GM21390 (cell line): ENCODE results near the gene RNF40.

Source experiments
- ATAC-seq: cut with Tn5 transposase; IDR thresholded peaks from one replicate; pipeline ENCODE4 v1.9.1; 2021; ENCODE audit not compliant: unreplicated experiment

The RNF40 gene

DNA sequence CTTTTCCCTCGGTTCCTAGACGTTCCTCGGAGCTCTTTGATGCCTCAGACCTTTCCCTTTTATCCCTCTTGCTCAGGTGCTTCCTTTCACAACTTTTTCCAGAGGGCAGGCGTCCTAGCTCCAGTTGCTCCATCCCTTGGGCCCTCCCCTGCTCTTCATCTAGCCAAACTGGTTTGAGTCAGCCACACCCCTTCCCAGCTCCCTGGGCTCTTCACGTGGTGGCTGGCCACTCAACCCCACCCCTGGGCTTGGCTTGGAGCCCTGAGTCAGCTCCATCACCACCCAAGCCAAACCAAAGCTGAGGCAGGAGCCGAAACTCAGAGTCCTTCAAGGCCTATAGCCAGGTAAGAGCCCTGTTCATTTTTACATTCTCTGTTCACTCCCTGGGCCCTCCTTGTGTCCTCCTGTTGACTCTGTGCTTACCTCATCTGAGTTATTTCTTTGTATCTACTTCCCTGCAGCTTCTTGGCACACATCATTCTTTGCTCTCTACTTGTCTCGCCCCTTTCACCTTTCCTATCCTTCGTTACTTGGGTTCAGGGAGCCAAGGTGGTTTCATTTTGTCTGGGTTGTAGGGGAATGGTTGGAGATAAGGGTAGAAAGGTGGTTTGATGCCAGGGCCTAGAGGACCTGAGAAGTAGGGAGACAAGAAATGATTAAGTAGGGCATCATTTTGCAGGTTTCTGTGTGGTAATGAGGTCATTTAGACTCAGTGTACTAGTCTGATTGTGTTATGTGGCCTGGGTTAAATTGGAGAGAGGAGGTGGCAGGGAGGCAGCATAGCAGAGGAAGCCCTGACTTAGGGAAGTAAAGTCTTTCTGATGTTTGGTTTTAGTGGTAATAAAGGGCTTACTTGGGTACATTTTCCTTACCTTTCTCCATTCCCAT is 21.5 kb upstream of the RNF40 start:
- no peak for ATAC-seq

DNA sequence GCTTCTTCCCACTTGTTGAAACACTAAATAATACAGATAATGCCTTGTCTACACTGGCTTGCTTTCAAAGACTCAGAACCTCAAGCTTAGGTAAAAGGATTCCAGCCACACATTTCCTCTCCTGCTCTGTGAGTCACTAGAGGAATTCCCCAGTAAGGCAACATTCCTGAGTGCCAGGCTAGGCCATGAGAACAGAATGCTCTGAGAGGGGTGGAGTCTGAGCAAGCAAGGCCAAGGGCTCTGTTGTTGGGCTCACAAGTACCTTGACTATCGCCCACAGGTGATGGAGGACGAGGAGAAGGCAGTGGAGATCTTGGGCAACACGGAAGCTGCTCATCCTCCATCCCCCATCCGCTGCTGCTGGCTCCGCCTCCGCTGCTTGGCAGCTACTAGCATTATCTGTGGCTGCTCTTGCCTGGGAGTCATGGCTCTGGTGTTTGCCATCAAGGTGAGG is 20.6 kb upstream of the RNF40 start:
- no peak for ATAC-seq

DNA sequence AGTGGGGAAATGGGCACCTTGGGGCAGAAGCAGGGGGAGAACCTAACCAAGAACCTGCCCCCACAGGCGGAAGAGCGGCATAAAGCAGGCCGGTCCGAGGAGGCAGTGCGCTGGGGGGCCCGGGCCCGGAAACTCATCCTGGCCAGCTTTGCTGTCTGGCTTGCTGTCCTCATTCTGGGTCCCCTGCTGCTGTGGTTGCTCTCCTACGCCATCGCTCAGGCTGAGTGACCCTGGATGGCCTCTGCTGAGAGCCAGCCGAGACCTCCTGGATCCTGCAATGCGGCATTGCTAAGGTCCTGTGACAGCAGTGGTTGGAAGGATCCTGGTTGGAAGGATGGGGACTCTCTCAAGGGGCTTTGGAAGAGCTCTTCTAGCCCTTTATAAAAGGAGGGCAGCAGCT is 18.4 kb upstream of the RNF40 start:
- ATAC-seq = no peak

DNA sequence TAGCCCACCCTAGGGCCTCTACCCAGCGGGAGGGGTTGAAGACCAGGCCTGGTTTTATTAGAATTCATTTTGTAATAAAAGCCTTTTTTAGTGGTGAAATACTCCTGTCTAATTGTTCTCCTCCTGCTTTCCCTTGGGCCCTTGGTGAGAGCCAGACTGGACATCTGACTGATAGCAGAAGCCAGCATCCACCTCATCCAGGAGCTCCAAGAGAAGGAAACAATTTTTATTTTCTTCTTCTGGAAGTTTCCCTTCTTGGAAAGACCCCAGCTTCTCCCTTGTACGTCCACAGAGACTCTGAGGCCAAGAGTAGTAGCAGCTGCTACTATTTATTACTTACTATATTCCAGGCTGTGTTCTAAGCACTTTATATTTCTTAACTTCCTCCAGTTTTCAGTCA is 17.9 kb upstream of the RNF40 start:
- no peak for ATAC-seq

- no peak for ATAC-seq
Observed at GRCh38 chr16:30745082-30745481, 17.0 kb upstream of the RNF40 start.

GRCh38 chr16:30746638-30747175 is 15.4 kb upstream of the RNF40 start:
- no peak for ATAC-seq

DNA sequence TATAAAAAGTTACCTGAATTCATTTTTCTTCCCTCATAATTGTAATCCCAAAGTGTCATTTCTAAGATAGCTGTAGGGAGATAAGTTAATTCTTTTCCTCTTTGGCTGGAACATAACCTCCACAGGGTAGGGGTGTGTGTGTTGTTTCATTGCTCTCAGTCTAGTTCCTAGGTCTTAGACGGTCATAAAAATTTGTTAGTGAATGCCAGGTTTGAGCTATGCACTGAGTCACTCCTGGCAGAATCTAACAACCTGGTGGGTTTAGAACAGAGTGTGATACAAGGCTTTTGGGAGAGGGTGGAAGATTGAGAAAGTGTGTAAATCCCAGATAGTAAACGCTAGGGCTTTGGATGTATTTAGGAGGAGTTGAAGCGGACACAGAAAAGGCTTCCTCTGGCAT is 14.8 kb upstream of the RNF40 start:
- no peak for ATAC-seq

DNA sequence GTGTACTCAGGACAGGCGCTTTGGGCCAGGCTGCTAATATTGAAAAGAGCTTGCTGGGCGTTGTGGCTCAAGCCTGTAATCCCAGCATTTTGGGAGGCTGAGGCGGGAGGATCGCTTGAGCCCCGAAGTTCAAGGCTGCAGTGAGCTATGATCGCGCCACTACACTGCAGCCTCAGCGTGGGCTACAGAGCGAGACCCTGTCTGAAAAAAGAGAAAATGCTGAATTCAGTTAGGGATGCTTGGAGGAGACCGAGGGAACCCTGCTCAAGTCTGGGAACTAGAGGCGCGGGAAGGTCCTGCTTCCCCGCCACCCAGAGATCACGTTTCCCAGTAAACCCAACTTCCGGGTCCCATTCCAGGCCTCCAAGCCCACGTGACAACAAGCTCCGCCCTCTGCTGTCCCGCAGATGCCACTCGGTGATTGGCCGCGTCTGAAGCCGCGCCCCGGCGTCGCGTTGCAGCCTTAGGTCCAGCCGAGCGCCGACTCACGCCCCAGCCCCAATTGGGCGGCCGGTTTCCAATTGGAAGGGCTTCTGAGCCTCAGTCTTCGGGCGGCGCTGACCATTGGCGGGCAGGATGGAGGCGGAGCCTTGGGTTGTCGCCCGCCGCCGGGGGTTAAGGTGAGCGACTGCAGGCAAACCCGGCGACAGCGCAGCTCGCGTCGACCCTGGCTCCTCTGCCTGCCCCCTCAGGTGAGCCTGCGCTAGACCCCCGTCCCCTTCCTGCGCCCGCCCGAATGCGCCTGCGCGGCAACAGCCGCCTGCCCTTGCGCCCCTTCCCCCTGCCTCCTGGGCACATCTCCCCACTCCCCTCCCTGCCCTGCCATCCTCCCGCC is 14.1 kb upstream of the RNF40 start, which contains the start of gene PHKG2:
PHKG2 (plus strand) TSS at position 627 of the 835 bp plus-strand sequence. CDS start 396 bp downstream, outside the sequence.
- peak; percentile 95 for ATAC-seq

GRCh38 chr16:30748634-30749445 is 13.3 kb upstream of the RNF40 start:
- peak; percentile 12 for ATAC-seq

DNA sequence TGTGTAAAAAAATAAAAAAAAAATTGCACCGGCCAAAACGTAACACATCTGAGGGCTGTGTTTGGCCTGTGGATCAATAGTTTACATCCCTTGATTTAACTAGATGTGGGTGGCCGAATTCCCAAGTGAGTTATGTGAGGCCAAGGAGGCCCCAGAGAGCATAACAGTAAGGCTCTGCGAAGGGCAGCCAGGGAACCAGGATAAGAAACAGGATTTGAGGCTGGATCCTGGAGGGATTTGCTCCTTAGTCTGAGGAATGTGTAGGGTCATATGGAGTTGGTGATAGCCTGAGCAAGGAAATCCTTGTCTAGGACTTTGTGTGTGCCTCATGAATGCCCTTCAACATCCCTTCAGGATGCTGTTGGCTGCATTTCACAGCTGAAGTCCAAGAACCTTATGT is 11.9 kb upstream of the RNF40 start:
- ATAC-seq = no peak

DNA sequence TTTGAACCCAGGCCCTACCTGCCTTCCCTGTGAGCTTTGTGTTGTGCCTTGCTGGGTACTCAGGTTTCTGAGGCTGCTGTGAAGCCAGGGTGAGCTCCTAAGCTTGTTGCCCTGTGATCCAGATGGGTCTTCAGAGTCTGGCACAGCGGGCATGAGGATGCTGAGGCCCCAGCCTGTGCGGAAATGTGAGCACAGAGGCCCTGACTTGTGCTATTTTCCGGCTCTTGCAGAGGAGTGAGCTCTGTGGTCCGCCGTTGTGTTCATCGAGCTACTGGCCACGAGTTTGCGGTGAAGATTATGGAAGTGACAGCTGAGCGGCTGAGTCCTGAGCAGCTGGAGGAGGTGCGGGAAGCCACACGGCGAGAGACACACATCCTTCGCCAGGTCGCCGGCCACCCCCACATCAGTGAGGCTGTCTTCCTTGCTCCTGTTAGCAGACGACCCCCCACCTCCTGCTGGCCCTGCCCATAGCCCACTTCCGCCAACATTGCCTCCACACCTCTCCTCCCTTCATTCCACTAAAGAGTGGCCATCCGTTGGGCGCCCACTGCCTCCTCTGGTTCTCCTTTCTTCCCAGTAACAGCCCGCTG is 11.2 kb upstream of the RNF40 start:
- ATAC-seq = no peak

- ATAC-seq = no peak
Observed at GRCh38 chr16:30753596-30753995, 8.5 kb upstream of the RNF40 start.

DNA sequence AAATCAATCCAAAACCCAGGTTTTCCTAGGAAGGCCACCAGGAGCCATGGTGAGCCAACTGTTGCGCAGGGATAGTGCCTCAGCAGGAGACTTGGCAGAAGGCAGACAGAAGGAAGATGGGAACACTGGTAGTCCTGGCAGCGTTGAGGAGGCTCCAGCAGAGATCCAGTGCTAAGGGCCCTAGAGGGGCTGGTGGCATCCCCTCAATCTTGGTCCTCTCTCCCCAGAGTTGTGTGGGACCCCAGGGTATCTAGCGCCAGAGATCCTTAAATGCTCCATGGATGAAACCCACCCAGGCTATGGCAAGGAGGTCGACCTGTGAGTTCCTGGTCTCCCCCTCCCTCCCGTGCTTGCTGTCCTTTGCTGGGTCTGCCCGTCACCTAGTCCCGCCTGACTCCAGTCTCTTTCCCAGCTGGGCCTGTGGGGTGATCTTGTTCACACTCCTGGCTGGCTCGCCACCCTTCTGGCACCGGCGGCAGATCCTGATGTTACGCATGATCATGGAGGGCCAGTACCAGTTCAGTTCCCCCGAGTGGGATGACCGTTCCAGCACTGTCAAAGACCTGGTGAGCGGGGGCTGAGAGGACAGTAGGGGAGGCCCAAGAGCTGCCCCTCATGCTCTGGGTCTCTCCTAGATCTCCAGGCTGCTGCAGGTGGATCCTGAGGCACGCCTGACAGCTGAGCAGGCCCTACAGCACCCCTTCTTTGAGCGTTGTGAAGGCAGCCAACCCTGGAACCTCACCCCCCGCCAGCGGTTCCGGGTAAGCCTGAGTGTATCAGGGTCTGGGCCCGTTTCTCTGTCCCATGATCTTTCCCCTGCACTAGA is 6.0 kb upstream of the RNF40 start:
- no peak for ATAC-seq

- ATAC-seq = no peak
Observed at GRCh38 chr16:30756781-30757100, 5.4 kb upstream of the RNF40 start.

GRCh38 chr16:30757316-30757715 is 4.8 kb upstream of the RNF40 start:
- no peak for ATAC-seq

DNA sequence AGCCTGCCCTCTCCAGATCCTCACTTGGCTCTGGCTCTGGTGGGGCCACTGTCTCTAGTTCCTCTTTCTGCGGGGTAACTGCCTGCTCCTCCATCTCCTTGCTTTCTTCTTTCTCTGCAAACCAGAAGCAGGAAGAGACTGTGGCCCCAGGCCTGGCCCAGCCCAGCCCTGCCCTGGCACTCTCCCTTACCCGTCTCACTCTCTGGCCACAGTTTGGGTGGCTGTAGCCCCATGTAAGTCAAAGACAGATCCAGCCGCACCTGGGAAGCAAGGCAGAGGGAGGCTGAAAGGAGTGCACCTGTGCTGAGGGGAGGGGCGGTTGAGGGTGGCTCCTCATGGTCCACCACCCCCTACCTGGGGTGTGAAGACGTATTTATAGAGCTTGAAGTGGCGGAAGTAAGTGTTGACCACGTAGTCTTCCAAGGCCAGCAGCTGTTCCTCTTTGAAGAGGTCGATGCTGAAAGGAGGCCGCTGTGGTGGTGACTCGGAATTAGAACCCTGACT is 3.1 kb upstream of the RNF40 start:
- no peak for ATAC-seq

DNA sequence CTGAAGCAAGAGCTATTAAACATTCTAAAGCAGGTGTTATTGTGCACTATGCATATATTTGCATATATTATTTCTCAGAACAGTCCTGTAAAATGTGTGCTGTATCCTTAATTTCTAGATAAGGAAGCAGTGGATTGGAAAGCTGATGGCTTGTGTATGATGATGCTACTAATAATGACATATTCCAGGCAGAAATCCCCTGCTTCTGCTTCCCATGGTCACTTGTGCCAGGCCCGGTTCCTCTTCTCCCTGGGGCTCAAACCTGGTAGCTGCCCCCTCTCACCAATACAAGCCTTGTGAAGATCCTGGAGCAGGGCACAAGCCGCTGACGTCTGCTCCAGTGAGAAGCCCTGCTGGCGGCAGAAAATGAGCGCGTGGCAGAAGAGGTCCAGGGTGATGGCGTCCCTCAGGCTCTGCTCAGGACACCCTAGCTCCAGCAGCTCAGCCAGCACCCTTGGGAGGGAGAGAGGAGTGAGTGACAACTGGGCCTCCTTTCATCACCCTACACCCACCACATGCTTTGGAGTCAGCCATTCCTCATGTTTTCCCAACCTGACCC is 2.0 kb upstream of the RNF40 start:
- ATAC-seq = no peak

- no peak for ATAC-seq
Observed at GRCh38 chr16:30760577-30761426, 1.3 kb upstream of the RNF40 start.
